HEK293 (cell line): ENCODE measurements around the gene ABCG4.

Experiments used
- CTCF ChIA-PET: fragments of 350-600 bp; formaldehyde crosslinking; extraction: SDS; loops from one replicate; lab custom pipeline; 2021; ENCODE audit warnings: antibody characterized with exemption; lab: Yijun Ruan, JAX
- POLR2A ChIA-PET: fragments of 300-600 bp; formaldehyde crosslinking; extraction: SDS; loops from one replicate; lab custom pipeline; 2020; ENCODE audit warnings: antibody characterized with exemption, inconsistent platforms; lab: Yijun Ruan, JAX
- H3K27ac ChIP-seq: fragments of 200-500 bp; sonication (Bioruptor generic); 2 replicates; pipeline ENCODE4 v1.5.1; 2014; ENCODE audit warnings: low read depth, low read length, control low read depth, inconsistent platforms; ENCODE audit errors: extremely low read depth
- H3K36me3 ChIP-seq, 2 experiments: fragments of 200-500 bp in 1 of 2; sonication (Bioruptor generic) in 1 of 2; 1 replicate in 1 of 2; 2 replicates in 1 of 2; pipeline ENCODE4 v1.5.1; 2014 to 2017; ENCODE audit warnings: inconsistent platforms in 2 of 2, low read length in 2 of 2; ENCODE audit not compliant: control insufficient read depth in 2 of 2, insufficient read depth in 1 of 2
- H3K4me1 ChIP-seq: fragments of 200-500 bp; sonication (Bioruptor generic); 2 replicates; pipeline ENCODE4 v1.5.1; 2014; ENCODE audit warnings: mild to moderate bottlenecking, low read length, inconsistent platforms; ENCODE audit not compliant: control insufficient read depth, insufficient read depth
- H3K4me3 ChIP-seq: 2 replicates; pipeline ENCODE4 v1.5.1; 2011; ENCODE audit warnings: low read depth, mild to moderate bottlenecking, control low read depth, low read length, moderate library complexity
- H3K9me3 ChIP-seq: fragments of 200-500 bp; sonication (Bioruptor generic); 2 replicates; pipeline ENCODE4 v1.5.1; 2014; ENCODE audit warnings: low read depth, low read length, inconsistent platforms; ENCODE audit not compliant: control insufficient read depth, insufficient read depth
- CTCF ChIP-seq: fragments of 450-650 bp; formaldehyde crosslinking; IDR thresholded peaks from 2 replicates; pipeline ENCODE4 v1.5.1; 2016; ENCODE audit warnings: missing biosample characterization, missing genetic modification characterization
- GLIS1 ChIP-seq: fragments of 450-650 bp; formaldehyde crosslinking; IDR thresholded peaks from 2 replicates; pipeline ENCODE4 v1.5.1; 2016; ENCODE audit warnings: missing biosample characterization, missing genetic modification characterization
- HOXA7 ChIP-seq: sonication (generic); formaldehyde crosslinking; IDR thresholded peaks from 2 replicates; pipeline ENCODE4 v1.8.1; 2022; ENCODE audit warnings: missing genetic modification reagents, borderline replicate concordance
- KLF7 ChIP-seq: fragments of 450-650 bp; formaldehyde crosslinking; IDR thresholded peaks from 2 replicates; pipeline ENCODE4 v1.5.1; 2016; ENCODE audit warnings: missing biosample characterization, missing genetic modification characterization, borderline replicate concordance
- PRDM1 ChIP-seq: fragments of 450-650 bp; formaldehyde crosslinking; IDR thresholded peaks from 2 replicates; pipeline ENCODE4; 2016; ENCODE audit warnings: missing biosample characterization, missing genetic modification characterization
- PRDM4 ChIP-seq: fragments of 450-650 bp; formaldehyde crosslinking; IDR thresholded peaks from 2 replicates; pipeline ENCODE4 v1.5.1; 2017; ENCODE audit warnings: missing biosample characterization, missing genetic modification characterization
- RBAK ChIP-seq: fragments of 450-650 bp; formaldehyde crosslinking; IDR thresholded peaks from 2 replicates; pipeline ENCODE4 v1.5.1; 2016; ENCODE audit warnings: missing biosample characterization, missing genetic modification characterization
- REPIN1 ChIP-seq: fragments of 450-650 bp; formaldehyde crosslinking; IDR thresholded peaks from 2 replicates; pipeline ENCODE4 v1.5.1; 2017; ENCODE audit warnings: missing biosample characterization, missing genetic modification characterization, low read depth
- SP3 ChIP-seq: fragments of 450-650 bp; formaldehyde crosslinking; IDR thresholded peaks from 2 replicates; pipeline ENCODE4 v1.5.1; 2016; ENCODE audit warnings: missing biosample characterization, missing genetic modification characterization
- TCF7L2 ChIP-seq: IDR thresholded peaks from 2 replicates; pipeline ENCODE4 v1.6.1; 2011; ENCODE audit warnings: low read depth, mild to moderate bottlenecking, inconsistent platforms, low read length, moderate library complexity, borderline replicate concordance
- YY1 ChIP-seq: fragments of 450-650 bp; formaldehyde crosslinking; IDR thresholded peaks from 2 replicates; pipeline ENCODE4 v1.5.1; 2018; ENCODE audit warnings: missing biosample characterization, missing genetic modification characterization
- ZBTB20 ChIP-seq: fragments of 450-650 bp; formaldehyde crosslinking; IDR thresholded peaks from 2 replicates; pipeline ENCODE4 v1.5.1; 2016; ENCODE audit warnings: missing biosample characterization, missing genetic modification characterization
- ZBTB7A ChIP-seq: fragments of 450-650 bp; formaldehyde crosslinking; IDR thresholded peaks from 2 replicates; pipeline ENCODE4 v1.5.1; 2016; ENCODE audit warnings: low read depth, missing biosample characterization, missing genetic modification characterization
- ZBTB8A ChIP-seq: fragments of 450-650 bp; formaldehyde crosslinking; IDR thresholded peaks from 2 replicates; pipeline ENCODE4 v1.5.1; 2016; ENCODE audit warnings: missing biosample characterization, missing genetic modification characterization
- ZEB2 ChIP-seq: fragments of 450-650 bp; formaldehyde crosslinking; IDR thresholded peaks from 2 replicates; pipeline ENCODE4 v1.5.1; 2016; ENCODE audit warnings: missing biosample characterization, missing genetic modification characterization
- ZNF121 ChIP-seq: fragments of 450-650 bp; formaldehyde crosslinking; IDR thresholded peaks from 2 replicates; pipeline ENCODE4 v1.5.1; 2016; ENCODE audit warnings: missing biosample characterization, missing genetic modification characterization
- ZNF133 ChIP-seq: fragments of 450-650 bp; formaldehyde crosslinking; IDR thresholded peaks from 2 replicates; pipeline ENCODE4 v1.5.1; 2016; ENCODE audit warnings: missing biosample characterization, missing genetic modification characterization
- ZNF146 ChIP-seq: fragments of 450-650 bp; formaldehyde crosslinking; IDR thresholded peaks from 2 replicates; pipeline ENCODE4 v1.5.1; 2016; ENCODE audit warnings: missing biosample characterization, missing genetic modification characterization
- ZNF2 ChIP-seq: fragments of 450-650 bp; formaldehyde crosslinking; IDR thresholded peaks from 2 replicates; pipeline ENCODE4 v1.5.1; 2016; ENCODE audit warnings: missing biosample characterization, missing genetic modification characterization
- ZNF211 ChIP-seq: fragments of 450-650 bp; formaldehyde crosslinking; IDR thresholded peaks from 2 replicates; pipeline ENCODE4 v1.5.1; 2016; ENCODE audit warnings: low read depth, missing biosample characterization, missing genetic modification characterization
- ZNF214 ChIP-seq: fragments of 450-650 bp; formaldehyde crosslinking; IDR thresholded peaks from 2 replicates; pipeline ENCODE4 v1.5.1; 2017; ENCODE audit warnings: missing biosample characterization, mild to moderate bottlenecking, missing genetic modification characterization, borderline replicate concordance
- ZNF23 ChIP-seq: fragments of 450-650 bp; formaldehyde crosslinking; IDR thresholded peaks from 2 replicates; pipeline ENCODE4 v1.5.1; 2016; ENCODE audit warnings: missing biosample characterization, missing genetic modification characterization, borderline replicate concordance
- ZNF311 ChIP-seq: fragments of 450-650 bp; formaldehyde crosslinking; IDR thresholded peaks from 2 replicates; pipeline ENCODE4 v1.5.1; 2017; ENCODE audit warnings: missing biosample characterization, missing genetic modification characterization, borderline replicate concordance
- ZNF362 ChIP-seq: fragments of 450-650 bp; formaldehyde crosslinking; IDR thresholded peaks from 2 replicates; pipeline ENCODE4 v1.5.1; 2016; ENCODE audit warnings: missing biosample characterization, missing genetic modification characterization
- ZNF521 ChIP-seq: fragments of 450-650 bp; formaldehyde crosslinking; IDR thresholded peaks from 2 replicates; pipeline ENCODE4 v1.5.1; 2017; ENCODE audit warnings: missing biosample characterization, mild to moderate bottlenecking, missing genetic modification characterization
- ZNF624 ChIP-seq: fragments of 450-650 bp; formaldehyde crosslinking; IDR thresholded peaks from 2 replicates; pipeline ENCODE4 v1.5.1; 2017; ENCODE audit warnings: missing biosample characterization, missing genetic modification characterization
- ZNF654 ChIP-seq: fragments of 450-650 bp; formaldehyde crosslinking; IDR thresholded peaks from 2 replicates; pipeline ENCODE4 v1.5.1; 2016; ENCODE audit warnings: low read depth, missing biosample characterization, missing genetic modification characterization
- ZNF660 ChIP-seq: fragments of 450-650 bp; IDR thresholded peaks from 2 replicates; pipeline ENCODE4 v1.5.1; 2018; ENCODE audit warnings: missing biosample characterization, mild to moderate bottlenecking, missing genetic modification characterization
- ZNF670 ChIP-seq: fragments of 450-650 bp; formaldehyde crosslinking; IDR thresholded peaks from 2 replicates; pipeline ENCODE4 v1.5.1; 2016; ENCODE audit warnings: missing biosample characterization, missing genetic modification characterization, low read depth
- ZNF843 ChIP-seq: fragments of 450-650 bp; formaldehyde crosslinking; IDR thresholded peaks from 2 replicates; pipeline ENCODE4 v1.5.1; 2016; ENCODE audit warnings: missing biosample characterization, missing genetic modification characterization
- ZSCAN5A ChIP-seq: fragments of 450-650 bp; formaldehyde crosslinking; IDR thresholded peaks from 2 replicates; pipeline ENCODE4 v1.5.1; 2016; ENCODE audit warnings: missing biosample characterization, missing genetic modification characterization
- ZXDB ChIP-seq: fragments of 450-650 bp; formaldehyde crosslinking; IDR thresholded peaks from 2 replicates; pipeline ENCODE4 v1.5.1; 2016; ENCODE audit warnings: missing biosample characterization, missing genetic modification characterization

ABCG4 gene

GRCh38 chr11:119103793-119104192 lies 45.1 kb upstream of the ABCG4 start:
- H3K4me3 ChIP-seq = no peak overlapping the region
- H3K27ac ChIP-seq = no peak overlapping the region
- H3K36me3 ChIP-seq = peaks cover 0 to 3% of the 10 kb centered on the region in 2 experiments; a peak in 1 of 3 replicates
- CTCF ChIA-PET = interaction anchor here (1.2 kb wide), 1 partner anchor 220 kb away, joined by 4 read pairs; no protein-coding TSS in a partner anchor
- POLR2A ChIA-PET = interaction anchor here (0.5 kb wide), 1 partner anchor 19 kb away, joined by 5 read pairs; no protein-coding TSS in a partner anchor
- H3K4me1 ChIP-seq = no peaks in the 10 kb centered on the region
- no peaks in the 10 kb centered on the region for H3K9me3 ChIP-seq
- TF ChIP-seq ZNF2 (tag by site-specific recombination) = no peak
- peak; percentile 40; the same call in 1 of the 2 replicates for TF ChIP-seq CTCF (tag by site-specific recombination)
- TF ChIP-seq PRDM4 (tag by site-specific recombination) = peak; percentile 74
- no peak for TF ChIP-seq ZXDB (tag by site-specific recombination)
- TF ChIP-seq ZEB2 (tag by site-specific recombination) = no peak
- TF ChIP-seq ZNF660 (tag by site-specific recombination) = no peak
- TF ChIP-seq ZBTB8A (tag by site-specific recombination) = no peak
- no peak for TF ChIP-seq ZNF146 (tag by site-specific recombination)
- no peak for TF ChIP-seq ZNF670
- TF ChIP-seq ZNF362 (tag by site-specific recombination) = no peak
- no peak for TF ChIP-seq ZSCAN5A (tag by site-specific recombination)
- no peak for TF ChIP-seq SP3 (tag by site-specific recombination)
- TF ChIP-seq PRDM1 = 0 out of 2 replicates have a peak, but pooled peaks have one; percentile 38
- TF ChIP-seq ZNF654 (tag by site-specific recombination) = peak; percentile 27; the same call in 1 of the 2 replicates
- no peak for TF ChIP-seq ZNF133 (tag by site-specific recombination)
- TF ChIP-seq KLF7 = no peak
- no peak for TF ChIP-seq ZNF214 (tag by site-specific recombination)
- no peak for TF ChIP-seq ZNF121 (tag by site-specific recombination)
- no peak for TF ChIP-seq REPIN1 (tag by site-specific recombination)
- no peak for TF ChIP-seq YY1 (tag by site-specific recombination)
- no peak for TF ChIP-seq ZNF23 (tag by site-specific recombination)
- peak; percentile 89 for TF ChIP-seq GLIS1 (tag by site-specific recombination)
- no peak for TF ChIP-seq ZNF624 (tag by site-specific recombination)
- no peak for TF ChIP-seq ZNF311 (tag by site-specific recombination)
- no peak for TF ChIP-seq ZBTB7A (tag by site-specific recombination)
- no peak for TF ChIP-seq ZNF211 (tag by site-specific recombination)
- TF ChIP-seq RBAK (tag by site-specific recombination) = no peak
- TF ChIP-seq ZBTB20 (tag by site-specific recombination) = no peak
- no peak for TF ChIP-seq ZNF843 (tag by site-specific recombination)
- TF ChIP-seq HOXA7 (CRISPR knock-in tag) = no peak
- no peak for TF ChIP-seq ZNF521 (tag by site-specific recombination)
- no peak for TF ChIP-seq TCF7L2
